HepG2 (cell line): Measurements from ENCODE around the gene DHX34.

ENCODE experiments used
- CTCF ChIP-seq: sonication (generic); formaldehyde crosslinking; IDR thresholded peaks from 2 replicates; pipeline ENCODE4 v1.5.0; 2020; ENCODE audit warnings: mild to moderate bottlenecking, missing genetic modification reagents, moderate library complexity
- EZH2 ChIP-seq: conservative IDR thresholded peaks from 2 replicates; pipeline ENCODE4 v1.6.1; 2012; ENCODE audit warnings: mild to moderate bottlenecking, low read depth, low read length, moderate library complexity
- HBP1 ChIP-seq: IDR thresholded peaks from 2 replicates; pipeline ENCODE4 v1.6.1; 2016; ENCODE audit warnings: low read depth, control low read depth
- IRF2 ChIP-seq: IDR thresholded peaks from 2 replicates; pipeline ENCODE4 v1.6.1; 2018; ENCODE audit warnings: missing genetic modification reagents, missing compliant biosample characterization
- JUND ChIP-seq: sonication (generic); formaldehyde crosslinking; IDR thresholded peaks from 2 replicates; pipeline ENCODE4 v1.8.0; 2022; ENCODE audit warnings: mild to moderate bottlenecking, missing genetic modification reagents
- POLR2A ChIP-seq, 2 experiments: IDR thresholded peaks; 2 replicates each; pipeline ENCODE4 v1.6.1; 2011; ENCODE audit warnings: low read depth in 2 of 2, low read length in 2 of 2, mild to moderate bottlenecking in 1 of 2, moderate library complexity in 1 of 2; ENCODE audit not compliant: insufficient read depth in 1 of 2
- POLR2AphosphoS5 ChIP-seq: IDR thresholded peaks from 2 replicates; pipeline ENCODE4 v1.6.1; 2012; ENCODE audit warnings: low read depth, low read length
- ZBTB8A ChIP-seq: sonication (generic); formaldehyde crosslinking; IDR thresholded peaks from 2 replicates; pipeline ENCODE4 v1.4.0; 2020; ENCODE audit warnings: mild to moderate bottlenecking, low read depth, missing genetic modification reagents, borderline replicate concordance
- TF ChIP-seq, protein P1 (sequence below): sonication (generic); formaldehyde crosslinking; conservative IDR thresholded peaks from 2 replicates; pipeline ENCODE4 v1.4.0; 2020; ENCODE audit warnings: missing genetic modification reagents

DNA sequence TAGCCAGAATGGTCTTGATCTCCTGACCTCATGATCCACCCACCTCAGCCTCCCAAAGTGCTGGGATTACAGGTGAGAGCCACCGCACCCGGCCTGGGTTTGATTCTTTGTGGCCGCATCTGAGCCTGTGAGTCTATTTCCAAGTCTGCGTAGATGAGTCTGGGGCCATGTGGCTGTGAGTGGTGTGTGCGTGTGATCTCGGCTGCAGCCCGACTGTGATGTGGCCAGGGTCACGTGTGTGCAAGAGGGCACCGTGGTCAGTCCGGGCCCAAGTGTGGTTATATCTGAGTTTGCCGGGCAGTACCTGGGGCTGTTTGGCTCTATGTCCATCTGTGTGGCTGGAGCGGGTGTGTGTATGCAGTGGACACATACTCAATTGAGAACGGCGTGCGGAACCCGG is 64.8 kb downstream of the DHX34 start:
- TF ChIP-seq POLR2A (IDR thresholded peaks at IDR 0.05; ENCODE audit: insufficient read depth in 1 of 2, low read depth in 2 of 2, low read length in 2 of 2) (no peak), ZBTB8A (no peak), CTCF (CRISPR knock-in tag) (no peak), POLR2AphosphoS5 (no peak), EZH2 (no peak), JUND (CRISPR knock-in tag) (no peak), IRF2 (no peak), HBP1 (CRISPR knock-in tag) (no peak)
- TF ChIP-seq, protein P1, sequence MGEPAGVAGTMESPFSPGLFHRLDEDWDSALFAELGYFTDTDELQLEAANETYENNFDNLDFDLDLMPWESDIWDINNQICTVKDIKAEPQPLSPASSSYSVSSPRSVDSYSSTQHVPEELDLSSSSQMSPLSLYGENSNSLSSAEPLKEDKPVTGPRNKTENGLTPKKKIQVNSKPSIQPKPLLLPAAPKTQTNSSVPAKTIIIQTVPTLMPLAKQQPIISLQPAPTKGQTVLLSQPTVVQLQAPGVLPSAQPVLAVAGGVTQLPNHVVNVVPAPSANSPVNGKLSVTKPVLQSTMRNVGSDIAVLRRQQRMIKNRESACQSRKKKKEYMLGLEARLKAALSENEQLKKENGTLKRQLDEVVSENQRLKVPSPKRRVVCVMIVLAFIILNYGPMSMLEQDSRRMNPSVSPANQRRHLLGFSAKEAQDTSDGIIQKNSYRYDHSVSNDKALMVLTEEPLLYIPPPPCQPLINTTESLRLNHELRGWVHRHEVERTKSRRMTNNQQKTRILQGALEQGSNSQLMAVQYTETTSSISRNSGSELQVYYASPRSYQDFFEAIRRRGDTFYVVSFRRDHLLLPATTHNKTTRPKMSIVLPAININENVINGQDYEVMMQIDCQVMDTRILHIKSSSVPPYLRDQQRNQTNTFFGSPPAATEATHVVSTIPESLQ (CRISPR knock-in tag), result no peak
